H1 (cell line): ENCODE data around the gene RBP4. TPM values are rescaled to one million over a fixed set of nuclear protein-coding genes. Genes with fewer than 3 reads are reported as not detected.

Source experiments
- FOSL1 ChIP-seq: IDR thresholded peaks from 2 replicates; pipeline ENCODE4 v1.6.1; 2011; ENCODE audit warnings: mild to moderate bottlenecking, low read depth, low read length, moderate library complexity; ENCODE audit not compliant: insufficient read depth
- KDM1A ChIP-seq: fragments of 200-600, 300-600 bp; sonication (generic); IDR thresholded peaks from 2 replicates; pipeline ENCODE4 v1.7.1; 2016; ENCODE audit warnings: mild to moderate bottlenecking, low read length, borderline replicate concordance
- POU5F1 ChIP-seq: IDR thresholded peaks from 2 replicates; pipeline ENCODE4 v1.6.1; 2011; ENCODE audit warnings: low read depth, mild to moderate bottlenecking, low read length, moderate library complexity
- USF2 ChIP-seq: IDR thresholded peaks from 2 replicates; pipeline ENCODE4 v1.6.1; 2011; ENCODE audit warnings: low read length, improper control_type of control experiment
- polyA plus RNA-seq, 7 experiments: library from polyadenylated mRNA; depleted of rRNA in 3 of 7; stranded (reverse) in 5 of 7; unstranded in 2 of 7; fragments of >200 nt in 5 of 7; fragments of 200-250 nt in 2 of 7; gene quantifications; 1 replicate in 5 of 7; 2 replicates in 1 of 7; 4 replicates in 1 of 7; pipeline versions ENCODE4 v1.2.1 to v1.2.3, GENCODE V29; 2011 to 2013; ENCODE audit warnings: missing spikeins in 2 of 7, mixed read lengths in 2 of 7
- total RNA-seq: library from RNA; stranded (reverse); fragmentation: NEBNext Ultra II Directional; extraction: Animal tissue kit (Norgen Biotek cat#: 25700); gene quantifications from 2 replicates; pipeline ENCODE4 v1.2.1, GENCODE V29; 2021
- TF ChIP-seq, protein P1 (sequence below): IDR thresholded peaks from 2 replicates; pipeline ENCODE4 v1.6.1; 2012; ENCODE audit warnings: low read length, inconsistent platforms

RBP4 gene
- total and polyA plus RNA-seq, 2 of the 8 experiments (the other 6 are each of a cell fraction or from before 2014, with no cell fraction given), result 0.42 to 0.97 TPM

DNA sequence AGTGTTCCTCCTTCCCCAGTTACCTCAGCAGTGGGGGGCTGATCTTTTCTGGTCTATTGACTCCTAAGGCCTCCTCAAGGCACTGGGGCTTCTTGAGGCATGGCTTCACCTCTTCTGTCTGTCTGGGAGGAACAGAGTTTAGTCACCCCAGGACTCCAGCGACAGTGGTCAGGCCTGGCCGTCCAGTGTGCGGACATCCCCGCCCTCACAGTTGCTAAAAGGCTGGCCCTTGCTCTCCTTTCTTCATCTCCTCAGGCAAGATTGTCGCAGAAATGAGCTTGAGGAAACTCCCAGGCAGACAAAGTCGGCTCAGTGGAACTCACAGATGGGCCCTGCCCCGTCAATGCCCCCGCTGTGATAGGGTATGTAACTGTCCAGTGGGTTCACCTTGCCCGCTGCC lies 41.5 kb downstream of the RBP4 start (continued):
- TF ChIP-seq, protein P1, sequence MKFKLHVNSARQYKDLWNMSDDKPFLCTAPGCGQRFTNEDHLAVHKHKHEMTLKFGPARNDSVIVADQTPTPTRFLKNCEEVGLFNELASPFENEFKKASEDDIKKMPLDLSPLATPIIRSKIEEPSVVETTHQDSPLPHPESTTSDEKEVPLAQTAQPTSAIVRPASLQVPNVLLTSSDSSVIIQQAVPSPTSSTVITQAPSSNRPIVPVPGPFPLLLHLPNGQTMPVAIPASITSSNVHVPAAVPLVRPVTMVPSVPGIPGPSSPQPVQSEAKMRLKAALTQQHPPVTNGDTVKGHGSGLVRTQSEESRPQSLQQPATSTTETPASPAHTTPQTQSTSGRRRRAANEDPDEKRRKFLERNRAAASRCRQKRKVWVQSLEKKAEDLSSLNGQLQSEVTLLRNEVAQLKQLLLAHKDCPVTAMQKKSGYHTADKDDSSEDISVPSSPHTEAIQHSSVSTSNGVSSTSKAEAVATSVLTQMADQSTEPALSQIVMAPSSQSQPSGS, result no peak
- TF ChIP-seq KDM1A (no peak), USF2 (no peak), FOSL1 (no peak), POU5F1 (no peak)
